Tibial artery (tissue), 4 donors: ENCODE measurements around the gene TCF15.

Experiments used
- DNase-seq, 2 donors: peaks; one replicate each; pipeline ENCODE4 v3.0.0-alpha.2; 2019
- H3K27ac ChIP-seq, 2 donors: fragments of 200-600 bp; sonication (generic) in 1 of 2; 1 replicate in 1 of 2; 2 replicates in 1 of 2; pipeline ENCODE4 v1.5.1; 2018 to 2019; ENCODE audit warnings: mild to moderate bottlenecking in 1 of 2
- H3K27me3 ChIP-seq, 2 donors: fragments of 200-600 bp; sonication (generic) in 1 of 2; one replicate each; pipeline versions ENCODE4 v1.5.1 to v1.6.0; 2016 to 2019
- H3K36me3 ChIP-seq, 3 donors: fragments of 200-600 bp; sonication (generic) in 2 of 3; one replicate each; pipeline ENCODE4 v1.5.1; 2016 to 2019; ENCODE audit warnings: mild to moderate bottlenecking in 2 of 3
- H3K4me1 ChIP-seq, 4 donors: fragments of 200-600 bp; sonication (generic) in 2 of 4; 1 replicate in 3 of 4; 2 replicates in 1 of 4; pipeline ENCODE4 v1.5.1; 2016 to 2019
- H3K4me3 ChIP-seq, 2 donors: fragments of 200-600 bp; sonication (generic) in 1 of 2; 1 replicate in 1 of 2; 2 replicates in 1 of 2; pipeline ENCODE4 v1.5.1; 2018 to 2019; ENCODE audit warnings: mild to moderate bottlenecking in 2 of 2
- H3K9me3 ChIP-seq, 3 donors: fragments of 200-600 bp; sonication (generic) in 1 of 3; one replicate each; pipeline ENCODE4 v1.5.1; 2016 to 2019
- CTCF ChIP-seq, 2 experiments: fragments of 200-600 bp in 1 of 2; fragments of 450-650 bp in 1 of 2; IDR thresholded peaks; one replicate each; pipeline ENCODE4 v1.5.1; 2017 to 2019; ENCODE audit warnings: antibody characterized with exemption in 2 of 2, mild to moderate bottlenecking in 1 of 2, moderate library complexity in 1 of 2
- intact Hi-C: fragments of 100-400 bp; cut with DNase I; formaldehyde crosslinking; loops from one replicate; pipeline ENCODE4 v1.15.0; 2023; ENCODE audit warnings: low total_unique reads

Gene TCF15

GRCh38 chr20:611843-612185, 1.7 kb upstream of the TCF15 start:
- intact Hi-C loops: no loop called here
- no peaks in the 10 kb centered on the region for H3K9me3 ChIP-seq
- no peak for DNase-seq
- no peak overlapping the region for H3K27ac ChIP-seq
- no peak for TF ChIP-seq CTCF (IDR thresholded peaks at IDR 0.05)
- no peaks in the 10 kb centered on the region for H3K36me3 ChIP-seq
- no peak overlapping the region for H3K4me3 ChIP-seq
- H3K27me3 ChIP-seq: peaks cover 0 to 71% of the 10 kb centered on the region in 2 donors
- H3K4me1 ChIP-seq: peaks cover 0 to 15% (median 0%) of the 10 kb centered on the region in 4 donors

GRCh38 chr20:611047-611842, 1.1 kb upstream of the TCF15 start:
- Histone ChIP-seq H3K9me3 (no peaks in the 10 kb centered on the region), H3K4me1 (peaks cover 0 to 15% (median 0%) of the 10 kb centered on the region in 4 donors), H3K4me3 (no peak overlapping the region), H3K36me3 (no peaks in the 10 kb centered on the region), H3K27ac (no peak overlapping the region), H3K27me3 (peaks cover 0 to 71% of the 10 kb centered on the region in 2 donors)
- intact Hi-C loops: no loop called here
- TF ChIP-seq CTCF (IDR thresholded peaks at IDR 0.05): no peak
- no peak for DNase-seq

GRCh38 chr20:609371-609964, 641 bp downstream of the TCF15 start:
- Histone ChIP-seq H3K9me3 (no peaks in the 10 kb centered on the region), H3K27me3 (peaks cover 0 to 66% of the 10 kb centered on the region in 2 donors), H3K4me3 (peak overlapping the region in 1 of 2 donors; percentile 4), H3K27ac (no peak overlapping the region), H3K4me1 (peaks cover 0 to 15% (median 0%) of the 10 kb centered on the region in 4 donors), H3K36me3 (no peaks in the 10 kb centered on the region)
- intact Hi-C loops: no loop called here
- TF ChIP-seq CTCF (IDR thresholded peaks at IDR 0.05): no peak
- DNase-seq: no peak

GRCh38 chr20:608970-609369, 1.1 kb downstream of the TCF15 start:
- Histone ChIP-seq H3K4me1 (peaks cover 0 to 15% (median 0%) of the 10 kb centered on the region in 4 donors), H3K36me3 (no peaks in the 10 kb centered on the region), H3K4me3 (peak overlapping the region in 1 of 2 donors; percentile 4), H3K9me3 (no peaks in the 10 kb centered on the region), H3K27ac (no peak overlapping the region), H3K27me3 (peaks cover 0 to 65% of the 10 kb centered on the region in 2 donors)
- intact Hi-C loops: no loop called here
- no peak for DNase-seq
- no peak for TF ChIP-seq CTCF (IDR thresholded peaks at IDR 0.05)

GRCh38 chr20:607476-607875, 2.6 kb downstream of the TCF15 start:
- TF ChIP-seq CTCF (IDR thresholded peaks at IDR 0.05): no peak
- Histone ChIP-seq H3K27me3 (peaks cover 0 to 52% of the 10 kb centered on the region in 2 donors), H3K27ac (no peak overlapping the region), H3K9me3 (no peaks in the 10 kb centered on the region), H3K4me1 (peaks cover 0 to 15% (median 0%) of the 10 kb centered on the region in 4 donors), H3K36me3 (no peaks in the 10 kb centered on the region), H3K4me3 (no peak overlapping the region)
- intact Hi-C loops: no loop called here
- DNase-seq: no peak
